Measurements from ENCODE around the gene NR2F2. TPM values are rescaled to one million over a fixed set of nuclear protein-coding genes. Genes with fewer than 3 reads are reported as not detected.

The NR2F2 gene
- total RNA-seq, 1 donor = not detected

DNA sequence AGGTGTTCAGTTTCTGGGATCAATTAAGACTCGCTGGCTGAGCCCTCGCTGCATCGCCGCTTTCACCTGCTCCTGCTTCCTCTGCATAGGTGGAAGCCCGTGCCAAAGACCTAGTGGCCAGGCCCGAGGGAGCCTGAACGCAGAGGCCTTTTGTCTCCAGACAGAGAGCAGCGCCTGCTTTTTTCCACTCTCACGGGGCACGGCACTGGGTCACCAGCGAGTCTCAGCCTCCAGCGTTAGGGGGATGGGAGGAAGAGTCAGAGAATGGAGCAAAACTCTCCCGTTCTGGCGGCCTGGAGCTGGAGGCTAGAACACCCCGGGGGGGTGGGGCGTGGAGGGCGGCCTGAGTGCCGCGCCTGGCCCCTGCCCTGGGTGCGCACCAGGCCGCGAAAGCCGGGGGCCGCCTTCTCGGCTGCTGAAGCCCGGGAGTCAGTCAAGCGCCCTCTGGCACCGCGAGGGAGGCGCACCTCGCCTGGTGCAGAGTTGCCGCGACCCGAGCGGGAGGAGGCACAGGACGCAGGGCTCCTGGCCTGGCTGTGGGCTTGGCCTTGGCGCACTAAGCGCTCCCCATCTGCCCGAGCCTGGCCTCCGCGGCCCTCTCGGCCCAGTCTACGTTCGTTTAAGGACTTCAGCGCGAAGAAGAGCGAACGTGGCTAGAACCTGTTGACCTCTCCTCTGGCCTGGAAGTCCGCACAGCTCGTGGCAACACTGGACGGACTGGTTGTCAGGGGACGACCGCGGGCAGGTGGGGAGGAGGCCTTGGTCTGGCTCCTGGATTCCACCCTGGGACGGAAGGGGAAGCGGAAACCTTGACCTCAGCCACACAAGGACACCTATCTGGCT lies 21.5 kb downstream of the NR2F2 start:
- DNase-seq (ENCODE audit: low read depth in 2 of 3, low spot score in 2 of 3) = no peak

DNA sequence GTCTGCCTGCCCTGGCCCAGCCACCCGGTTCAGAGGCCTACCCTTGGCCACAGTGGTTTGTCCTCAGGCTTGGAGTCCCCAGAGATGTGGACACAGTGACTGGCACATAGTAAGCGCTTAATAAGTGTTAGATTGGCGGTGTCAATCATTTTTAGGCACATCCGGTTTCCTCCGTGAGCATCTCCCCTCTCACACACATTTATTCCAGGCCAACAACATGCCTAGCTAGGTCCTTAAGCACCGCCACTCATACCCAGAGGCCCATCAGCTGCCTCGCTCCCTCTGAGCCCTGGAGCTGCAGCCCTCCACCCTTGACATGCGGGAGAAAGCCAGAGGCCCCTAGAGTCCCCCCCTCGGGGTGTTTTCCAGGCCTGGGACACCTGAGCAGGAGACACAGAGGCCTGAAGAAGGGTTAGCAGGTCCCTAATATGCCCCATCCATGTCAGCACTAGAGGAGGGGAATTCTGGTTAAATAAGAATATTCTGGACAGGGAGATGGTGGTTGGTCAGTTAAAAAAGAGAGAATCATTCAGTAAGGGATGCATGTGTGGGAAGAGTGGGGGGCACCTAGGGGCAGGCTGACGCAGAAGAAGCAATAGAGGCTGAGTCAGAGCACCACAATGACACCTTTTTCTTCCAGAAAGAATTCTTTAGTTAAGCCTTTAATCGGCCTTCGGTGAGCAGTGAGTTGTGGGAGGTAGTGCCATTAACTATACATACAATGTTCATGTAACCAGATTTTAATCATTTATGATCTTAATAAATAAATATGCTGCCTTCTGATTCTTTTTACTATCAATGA lies 22.3 kb downstream of the NR2F2 start:
- no peak for DNase-seq (ENCODE audit: low read depth in 2 of 3, low spot score in 2 of 3)

DNA sequence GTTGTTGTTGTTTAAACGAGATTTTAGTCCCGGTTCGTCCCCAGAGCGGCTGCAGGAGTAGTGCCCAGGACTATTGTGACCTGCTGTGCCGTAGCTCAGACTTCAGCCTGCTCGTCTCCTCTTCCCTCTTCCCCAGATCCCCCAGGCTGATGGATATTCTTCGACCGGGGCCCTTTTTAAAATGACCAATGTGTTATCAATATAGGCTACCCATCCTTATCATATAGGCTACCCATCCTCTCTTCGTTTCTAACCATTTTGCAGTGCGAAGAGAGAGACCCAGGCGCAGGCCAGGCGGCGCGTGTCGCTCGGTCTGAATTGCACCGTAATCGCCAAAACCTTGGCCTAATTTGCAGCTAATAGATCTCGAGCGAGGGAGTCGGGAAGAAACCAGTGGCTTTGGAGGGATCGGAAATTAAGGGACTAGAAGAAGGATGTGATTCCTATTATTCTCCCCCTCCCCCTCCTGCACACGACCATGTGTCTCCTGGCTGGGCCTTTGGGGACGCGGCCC lies 23.0 kb downstream of the NR2F2 start:
- DNase-seq (ENCODE audit: low read depth in 2 of 3, low spot score in 2 of 3) = no peak

DNA sequence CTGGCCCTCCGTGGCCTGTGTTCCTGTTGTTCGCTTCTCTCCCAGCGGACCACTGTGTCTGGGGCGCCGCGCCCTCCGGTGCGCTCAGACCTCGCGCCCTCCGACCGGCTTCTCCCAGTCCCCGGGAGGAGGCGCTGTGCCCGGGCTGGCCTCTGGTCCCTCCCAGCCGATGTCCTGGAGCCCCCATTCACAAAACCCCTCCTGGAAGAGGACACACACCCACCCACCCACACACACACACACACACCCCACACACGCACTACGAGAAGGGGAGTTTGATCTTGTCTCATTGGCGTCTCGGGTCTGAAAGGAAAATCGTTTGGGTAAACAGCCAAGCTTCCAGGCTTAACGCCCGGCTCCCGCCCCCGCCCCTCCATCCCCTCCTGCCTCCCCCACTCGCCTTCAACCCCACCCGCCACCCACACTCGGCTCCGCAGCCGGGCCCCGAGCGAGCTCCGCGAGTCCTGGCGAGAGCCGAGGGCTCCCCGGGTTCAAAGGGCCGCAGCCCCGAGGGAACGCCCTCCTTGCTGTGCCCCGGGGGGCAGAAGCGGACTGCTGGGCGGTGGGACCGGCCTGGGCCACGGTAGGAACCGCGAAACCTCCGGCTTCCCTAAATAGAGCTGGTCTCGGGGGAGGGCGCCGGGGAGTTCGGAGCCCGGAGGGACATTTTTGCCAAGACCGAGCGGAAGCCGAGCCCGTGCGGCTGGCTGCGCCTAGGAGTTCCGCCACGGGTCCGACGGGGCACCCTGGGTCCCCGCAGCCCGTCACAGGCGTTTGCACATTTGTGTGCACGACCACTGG lies 23.6 kb downstream of the NR2F2 start:
- DNase-seq (ENCODE audit: low read depth in 2 of 3, low spot score in 2 of 3) = no peak

DNA sequence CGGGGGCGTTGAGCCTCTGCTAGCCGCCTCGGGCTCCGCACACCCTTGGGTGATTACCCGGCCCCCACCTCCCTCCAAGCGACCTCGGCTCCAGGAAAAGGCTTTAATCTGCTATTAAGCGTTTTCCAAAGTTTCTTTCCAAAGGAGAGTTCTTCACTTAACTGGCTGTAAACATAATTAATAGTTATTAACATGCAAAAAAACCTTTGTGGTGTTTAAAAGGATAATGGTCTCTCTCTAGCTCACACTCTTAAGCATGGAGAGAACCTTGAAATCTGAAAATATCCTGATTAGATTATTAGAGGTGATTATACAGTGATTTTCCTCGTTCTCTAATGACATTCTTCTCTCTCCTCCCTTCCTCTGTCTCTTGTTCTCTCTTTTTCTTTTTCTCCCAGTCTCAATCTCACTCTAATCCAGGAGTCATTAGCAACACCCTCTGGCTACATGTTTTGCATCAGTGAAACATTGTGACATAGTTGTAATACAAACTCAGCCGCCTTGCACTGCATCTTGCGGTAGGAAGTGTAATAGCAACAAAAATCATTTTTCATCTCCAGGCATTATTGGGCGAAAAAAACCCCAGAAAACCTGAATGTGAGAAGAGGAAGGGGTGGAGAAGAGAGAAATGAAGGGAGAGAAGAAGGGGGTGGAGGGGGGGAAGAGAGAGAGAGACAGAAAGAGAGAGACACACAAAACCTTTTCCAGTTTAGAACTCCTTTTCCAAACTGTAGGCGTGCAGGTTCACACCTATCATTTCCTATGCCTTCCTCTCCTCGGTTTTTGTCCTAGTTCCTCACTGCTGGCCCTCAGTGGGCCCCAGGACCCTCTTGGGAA lies 24.4 kb downstream of the NR2F2 start:
- no peak for DNase-seq (ENCODE audit: low read depth in 2 of 3, low spot score in 2 of 3)

DNA sequence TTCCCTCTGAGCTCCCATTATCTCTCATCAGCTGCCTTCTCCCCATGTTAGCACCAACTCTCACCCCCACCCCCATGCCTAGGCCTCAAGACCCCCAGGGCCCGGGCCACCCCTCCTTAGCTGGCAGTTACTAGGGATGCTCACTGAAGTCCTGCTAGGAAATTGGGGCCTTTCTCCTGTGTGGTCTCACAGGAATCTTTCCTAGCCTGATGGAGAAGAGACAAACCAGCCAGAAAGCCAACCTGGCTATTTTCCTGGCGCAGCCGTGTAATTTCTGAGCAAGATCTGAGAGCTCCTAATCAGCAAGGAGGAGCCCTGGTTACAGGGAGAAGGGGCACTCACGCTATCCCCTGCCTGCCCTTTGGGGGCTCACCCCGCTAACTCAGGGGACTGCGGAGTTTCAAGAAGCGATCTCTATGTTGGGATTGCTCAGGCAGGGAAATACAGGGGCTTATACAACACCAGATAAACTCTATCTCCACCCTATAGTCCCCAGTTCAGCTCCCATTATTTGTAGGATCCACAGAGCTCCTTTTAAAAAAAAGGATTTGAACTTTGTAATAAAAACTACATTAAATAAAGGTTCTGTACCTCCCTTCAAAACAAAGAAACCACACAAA lies 25.2 kb downstream of the NR2F2 start:
- no peak for DNase-seq (ENCODE audit: low read depth in 2 of 3, low spot score in 2 of 3)

DNA sequence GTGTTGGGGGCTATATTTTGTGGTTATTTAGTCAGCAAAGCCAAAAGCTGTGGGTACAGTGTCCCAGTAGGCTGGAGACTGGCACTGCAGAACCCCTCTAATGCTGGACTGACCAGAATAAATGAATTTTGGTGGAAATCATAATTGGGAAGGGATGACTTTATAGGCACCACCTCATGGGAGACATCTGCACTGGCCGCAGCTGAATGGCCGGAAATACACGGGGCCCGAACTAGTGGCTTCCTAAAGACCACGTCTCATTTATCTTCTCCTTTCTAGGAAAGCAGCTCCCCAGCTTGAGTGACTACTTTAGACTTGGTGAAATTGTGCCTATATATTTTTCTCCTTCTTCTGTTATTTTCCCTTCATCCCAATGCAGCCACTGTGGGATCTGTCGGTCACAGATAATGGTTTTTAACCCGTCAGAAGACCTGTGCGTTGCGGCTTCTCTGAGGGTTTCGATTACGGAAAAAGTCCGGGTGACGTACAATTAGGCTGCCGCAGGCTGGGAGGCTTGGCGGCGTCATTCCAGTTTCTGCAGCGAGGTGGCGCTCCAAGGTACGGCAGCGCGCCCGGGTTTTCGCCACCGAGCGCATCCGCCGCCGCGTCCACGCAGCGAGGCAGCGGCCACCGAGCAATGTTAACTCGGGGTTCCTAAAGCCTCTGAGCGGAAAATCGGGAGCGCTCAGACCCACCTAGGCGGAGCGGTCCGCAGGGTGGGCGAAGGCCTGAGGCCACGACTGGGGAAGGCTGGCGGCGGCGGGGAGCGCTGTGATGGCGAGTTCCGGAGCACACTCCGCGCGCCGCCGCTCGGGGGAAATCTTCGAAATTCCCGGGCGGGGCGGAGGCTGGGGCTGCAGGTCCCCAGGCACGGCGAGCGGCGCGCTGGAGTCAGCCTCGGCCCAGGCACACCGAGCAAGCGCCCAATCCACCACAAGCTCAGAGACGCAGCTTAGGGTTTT lies 26.3 kb downstream of the NR2F2 start:
- peak; percentile 25 to 75 (median 73) for DNase-seq (ENCODE audit: low read depth in 2 of 3, low spot score in 2 of 3)

DNA sequence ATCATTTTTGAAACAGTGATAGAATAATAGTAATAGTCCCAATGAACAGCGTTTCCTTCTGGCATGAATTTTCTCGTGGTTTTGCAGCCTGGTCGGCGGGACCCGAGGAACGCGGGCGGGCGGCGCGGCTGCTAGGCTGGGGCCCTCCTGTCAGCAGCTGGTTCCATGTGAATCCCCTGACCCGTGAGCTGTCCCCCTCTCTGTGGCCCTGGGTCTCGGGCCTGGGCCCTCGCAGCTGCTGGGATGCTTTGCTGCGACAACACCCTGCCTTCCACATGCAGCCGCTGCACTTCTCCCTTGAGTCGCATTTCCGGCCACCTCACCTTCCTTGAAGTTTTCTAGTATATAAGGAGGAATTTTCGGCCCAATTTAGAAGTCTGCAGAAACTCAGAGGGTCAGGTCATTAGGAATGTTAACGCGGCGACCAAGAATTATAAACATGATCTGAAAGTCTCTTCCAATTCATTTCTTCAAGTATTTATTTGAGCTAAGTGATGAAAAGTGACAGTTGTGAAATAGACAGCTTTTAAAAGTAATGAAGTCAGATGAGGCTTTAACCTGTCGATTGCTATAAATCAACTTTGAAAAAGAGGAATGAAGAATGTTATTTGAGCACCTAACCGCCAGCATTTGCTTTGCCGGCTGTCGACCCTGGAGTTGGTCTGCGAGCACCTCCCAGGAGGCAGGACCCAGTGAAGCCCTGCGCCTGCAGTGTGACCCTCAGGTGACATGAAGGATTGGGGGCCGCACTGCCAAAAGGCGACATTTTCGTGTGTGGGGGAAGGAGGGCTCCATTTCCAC lies 27.7 kb downstream of the NR2F2 start:
- DNase-seq (ENCODE audit: low read depth in 2 of 3, low spot score in 2 of 3) = no peak

DNA sequence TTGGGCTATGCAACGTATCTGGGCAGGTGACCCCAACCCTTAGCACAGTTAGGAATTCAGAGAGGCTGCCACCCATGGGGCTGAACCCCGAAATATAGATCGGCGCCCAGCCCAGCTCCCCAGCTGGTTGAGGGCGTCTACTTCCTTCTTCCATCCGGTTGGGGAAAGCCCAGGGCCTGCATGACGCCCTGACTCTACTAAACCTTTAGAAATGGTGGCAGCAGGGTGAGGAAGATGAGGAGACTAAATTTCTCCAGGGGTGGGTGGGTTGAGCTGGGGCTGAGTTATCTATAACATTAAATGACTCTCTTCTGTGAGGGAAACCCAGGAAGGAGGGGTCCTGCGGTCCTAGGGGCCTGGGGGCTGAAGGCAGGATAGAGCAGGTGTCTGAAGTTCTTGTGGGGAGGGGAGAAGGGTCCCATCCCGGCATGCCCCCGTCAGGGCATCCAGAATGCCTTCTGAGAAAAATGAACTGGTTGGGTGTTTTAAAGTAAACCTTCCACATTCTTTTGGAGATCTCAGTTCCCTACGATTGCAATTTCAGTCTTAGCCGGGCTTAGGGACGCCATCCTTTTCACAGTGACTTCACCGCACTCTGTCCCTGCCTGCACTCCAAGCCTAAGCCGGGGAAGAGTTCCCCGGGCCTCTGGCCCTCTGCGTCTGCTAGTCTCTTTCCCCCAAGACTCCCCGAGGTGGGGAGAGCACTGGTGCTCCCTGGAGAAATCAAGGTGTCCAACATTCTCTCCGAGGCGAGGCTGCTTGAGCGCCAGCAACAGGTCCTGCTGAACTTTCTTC lies 28.5 kb downstream of the NR2F2 start:
- DNase-seq (ENCODE audit: low read depth in 2 of 3, low spot score in 2 of 3) = no peak

DNA sequence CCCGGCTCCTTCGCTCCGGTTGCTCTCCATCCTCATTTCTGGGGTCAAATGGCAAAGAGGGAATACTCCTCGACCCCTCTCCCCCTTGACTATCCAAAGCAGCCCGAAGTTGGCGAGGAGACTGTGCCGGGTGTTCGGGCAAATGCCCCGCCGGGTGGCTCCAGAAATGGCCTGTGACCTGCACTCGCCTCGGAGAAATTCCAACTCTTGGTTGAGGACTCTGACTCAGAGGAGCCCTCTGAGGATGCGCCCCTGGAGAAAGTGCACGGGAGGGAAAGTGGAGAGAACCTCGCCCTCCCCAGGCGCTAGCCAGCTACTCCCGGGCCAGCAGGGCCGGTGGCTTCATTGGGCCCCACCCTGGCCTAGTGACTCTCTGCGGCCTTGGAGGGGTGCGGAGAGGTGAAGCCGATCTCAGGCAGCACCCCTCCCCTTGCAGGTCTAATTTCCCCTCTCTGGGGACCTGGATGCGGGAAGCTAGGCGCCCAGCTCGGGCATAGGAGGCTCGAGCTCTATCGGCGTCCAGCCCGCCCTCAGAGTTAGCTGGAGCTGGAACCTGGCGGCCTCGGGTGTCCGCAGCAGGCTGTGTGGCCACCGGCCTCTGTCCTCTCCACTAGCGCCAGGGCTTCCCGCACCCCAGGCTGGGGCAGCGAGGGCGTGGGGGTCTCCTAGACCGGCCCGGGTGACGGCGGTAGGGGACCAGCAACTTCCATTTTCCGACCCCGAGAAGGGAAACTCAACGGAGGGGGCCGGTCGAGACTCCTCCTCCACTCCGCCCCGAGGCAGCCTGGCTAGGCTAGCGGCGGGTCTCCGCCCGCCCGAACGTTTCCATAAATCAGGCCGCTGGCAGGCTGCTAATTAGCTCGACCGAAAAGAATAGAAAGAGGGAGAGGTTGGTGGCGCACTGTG lies 29.4 kb downstream of the NR2F2 start:
- DNase-seq (ENCODE audit: low read depth in 2 of 3, low spot score in 2 of 3) = no peak

DNA sequence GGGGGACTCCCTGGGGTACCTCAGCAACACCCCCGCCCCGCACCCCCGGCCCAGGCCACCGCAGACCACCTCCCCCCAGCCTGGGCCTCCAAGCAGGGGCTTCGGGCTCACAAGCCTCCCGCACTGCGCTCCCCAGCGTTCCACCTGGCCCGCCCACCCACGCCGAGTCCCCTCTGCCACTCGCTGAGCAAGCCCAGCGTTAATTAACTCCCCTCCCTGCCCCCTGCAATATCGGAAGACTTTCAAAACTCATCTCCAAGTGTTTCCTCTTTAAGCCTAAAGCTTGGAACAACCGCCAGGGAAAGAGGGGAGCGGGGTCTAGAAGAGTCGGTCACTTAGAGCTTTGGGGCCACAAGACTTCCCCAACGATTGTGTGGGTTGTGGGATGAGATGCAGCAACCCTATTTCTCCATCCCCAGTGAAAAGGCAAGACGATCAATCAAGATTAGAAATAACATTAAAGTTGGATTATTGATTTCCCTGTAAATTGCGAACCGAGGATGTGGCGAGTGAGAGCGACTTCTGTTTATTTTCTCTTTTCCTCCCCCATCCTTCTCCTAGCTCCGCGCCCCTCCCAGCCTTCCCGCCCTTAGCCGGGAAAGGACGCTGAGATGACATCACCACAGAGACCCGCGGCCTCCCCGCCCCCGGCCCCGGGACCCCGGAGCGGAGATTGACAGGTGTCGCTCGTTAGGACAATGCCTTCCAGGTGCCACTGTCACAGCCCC lies 30.2 kb downstream of the NR2F2 start:
- DNase-seq (ENCODE audit: low read depth in 2 of 3, low spot score in 2 of 3) = no peak

DNA sequence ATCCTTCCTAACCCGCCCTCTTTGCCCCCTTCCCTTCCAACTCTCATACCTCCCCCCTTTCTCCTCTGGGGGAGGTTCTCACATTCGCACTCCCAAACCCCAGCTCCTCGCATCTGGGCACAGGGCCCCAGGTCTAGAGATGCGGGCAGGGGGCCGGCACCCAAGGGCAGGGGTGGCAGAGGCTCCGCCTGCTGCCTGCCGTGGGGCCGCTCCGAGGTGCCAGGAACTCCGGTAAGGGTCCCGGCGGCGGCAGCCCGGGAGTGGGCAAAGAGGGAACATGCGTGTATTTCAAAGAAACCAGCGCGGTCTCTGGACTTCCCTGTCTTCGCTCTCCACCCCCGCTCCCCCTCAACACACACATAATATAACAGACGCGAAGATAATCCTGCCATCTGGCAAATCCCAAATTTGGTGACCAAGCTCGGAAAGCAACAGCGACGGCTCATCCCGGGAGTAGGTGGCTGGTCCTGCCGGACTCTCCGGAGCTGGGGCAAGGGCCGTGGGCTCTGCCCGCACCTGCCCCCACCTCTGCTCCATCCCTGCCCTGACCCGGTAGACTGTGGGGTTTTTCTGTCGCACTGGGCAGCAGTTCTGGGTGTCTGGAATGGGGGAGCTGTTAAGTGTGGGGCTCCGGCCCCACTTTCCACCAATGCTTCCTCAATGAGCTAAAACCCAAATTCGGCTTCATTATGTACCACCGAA lies 31.0 kb downstream of the NR2F2 start:
- DNase-seq (ENCODE audit: low read depth in 2 of 3, low spot score in 2 of 3) = no peak

DNA sequence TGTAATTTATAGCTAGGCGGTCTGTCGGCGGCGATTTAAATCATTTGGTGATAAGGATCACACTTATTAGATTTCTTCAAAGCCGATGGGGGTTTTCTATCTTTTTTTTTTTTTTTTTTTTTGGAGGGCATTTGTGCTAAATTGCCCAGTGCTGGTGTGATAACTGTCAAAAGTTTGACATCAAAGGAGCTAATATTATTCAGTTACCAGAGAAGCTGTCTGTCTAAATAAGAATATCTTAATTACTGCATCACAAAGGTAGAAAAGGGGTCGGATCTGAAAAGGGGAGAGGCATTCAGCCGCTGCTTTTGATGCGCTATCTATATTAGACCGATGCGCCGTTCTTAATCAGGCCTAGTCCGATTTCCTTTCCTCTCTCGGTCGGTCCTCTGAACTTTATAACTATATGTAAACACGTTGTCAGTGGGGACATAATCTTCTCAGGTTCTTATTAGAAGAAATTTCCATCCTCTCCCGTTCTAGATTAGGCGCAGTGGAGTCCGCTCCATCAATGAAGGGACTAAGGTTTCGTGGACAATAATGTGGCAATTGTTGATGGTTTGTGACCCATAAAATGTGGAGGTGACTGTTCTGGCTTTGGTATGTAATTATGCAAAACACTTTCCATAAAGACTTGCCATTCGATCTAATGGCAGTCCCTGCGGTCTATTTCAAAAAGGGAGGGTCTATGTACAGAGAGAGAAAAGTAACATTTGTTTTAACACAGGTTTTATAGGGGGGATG lies 31.7 kb downstream of the NR2F2 start:
- DNase-seq (ENCODE audit: low read depth in 2 of 3, low spot score in 2 of 3) = no peak
